ENCODE data around the gene YKT6.

YKT6 gene

DNA sequence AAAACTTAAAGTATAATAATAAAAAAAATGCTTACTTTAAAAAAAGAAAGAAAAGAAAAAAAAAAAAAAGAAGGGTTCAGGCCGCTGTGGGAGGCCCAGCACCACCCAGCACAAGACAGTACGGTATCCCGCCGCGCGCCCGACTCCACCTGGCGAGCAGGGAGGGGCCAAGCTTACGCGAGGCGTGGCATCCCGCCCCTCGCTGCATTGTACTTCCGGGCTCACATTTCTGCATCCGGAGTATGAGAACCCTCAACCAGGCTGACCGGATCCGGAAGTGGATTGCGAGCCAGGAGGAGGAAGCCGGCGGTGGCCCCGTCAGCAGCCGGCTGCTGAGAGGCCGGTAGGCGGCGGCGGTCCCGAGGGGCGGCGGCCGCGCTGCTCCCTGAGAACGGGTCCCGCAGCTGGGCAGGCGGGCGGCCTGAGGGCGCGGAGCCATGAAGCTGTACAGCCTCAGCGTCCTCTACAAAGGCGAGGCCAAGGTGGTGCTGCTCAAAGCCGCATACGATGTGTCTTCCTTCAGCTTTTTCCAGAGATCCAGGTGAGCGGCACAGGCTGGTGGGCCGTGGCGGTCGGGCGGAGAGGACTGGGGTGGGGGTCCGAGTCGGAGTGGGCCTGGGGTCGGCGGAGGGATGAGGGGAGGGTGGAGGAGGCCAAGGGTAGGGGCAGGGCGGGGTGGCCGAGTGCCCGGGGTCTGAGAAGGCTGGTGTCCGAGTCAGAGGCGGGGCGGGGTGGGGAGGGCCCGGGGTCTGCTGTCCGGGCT, at the start of gene YKT6:
TSS of gene YKT6 (plus strand) at position 280 of the 763 bp plus-strand sequence. CDS start at position 438, 158 bp downstream.
- peaks cover 0 to 3% (median 0%) of the 10 kb centered on the region in 5 donors for H3K27me3 ChIP-seq (ENCODE audit: control insufficient read depth in 5 of 5, insufficient read depth in 4 of 5, low read length in 5 of 5)
- peak within 1 kb of the TSS; percentile 77 for H3K27ac ChIP-seq (ENCODE audit: low read depth, low read length)
- no peaks in the 10 kb centered on the region for H3K9me3 ChIP-seq (ENCODE audit: control insufficient read depth in 5 of 5, low read length in 5 of 5)
- peak within 1 kb of the TSS; percentile 56 to 93 (median 86) for H3K9ac ChIP-seq (ENCODE audit: low read length in 5 of 5)
- H3K36me3 ChIP-seq (ENCODE audit: control insufficient read depth in 5 of 5, insufficient read depth in 5 of 5, low read length in 5 of 5): peaks cover 14 to 20% (median 16%) of the 10 kb centered on the region in 5 donors
- H3K4me3 ChIP-seq (ENCODE audit: low read depth in 1 of 5, low read length in 5 of 5): peak within 1 kb of the TSS; percentile 69 to 99 (median 93)
- peaks cover 2 to 23% (median 16%) of the 10 kb centered on the region in 5 donors for H3K4me1 ChIP-seq (ENCODE audit: control insufficient read depth in 5 of 5, insufficient read depth in 5 of 5, low read length in 5 of 5)

DNA sequence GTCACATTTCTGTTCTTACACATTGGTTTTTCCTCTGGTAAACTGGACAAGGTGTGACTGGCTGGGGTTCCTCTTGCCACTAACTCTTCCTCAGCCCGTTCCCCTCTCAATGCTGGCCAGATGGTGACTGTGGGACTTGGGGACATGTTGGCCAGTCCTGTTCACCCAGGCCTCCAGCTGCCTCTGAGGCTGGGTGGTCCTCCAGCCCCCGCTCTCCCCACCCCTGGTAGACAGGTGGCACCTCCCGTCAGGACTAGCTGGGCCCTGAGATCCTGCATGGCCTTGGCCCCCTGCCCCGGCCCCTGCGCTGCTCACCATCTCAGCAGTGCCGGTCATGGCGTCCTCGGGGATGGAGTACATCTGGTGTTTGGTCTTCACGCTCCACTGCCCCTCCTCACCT, 48.8 kb upstream of the YKT6 start:
- Histone ChIP-seq H3K9ac (ENCODE audit: low read length in 5 of 5) (no peak overlapping the region), H3K27ac (ENCODE audit: low read depth, low read length) (no peak overlapping the region), H3K4me3 (ENCODE audit: low read depth in 1 of 5, low read length in 5 of 5) (no peak overlapping the region), H3K36me3 (ENCODE audit: control insufficient read depth in 5 of 5, insufficient read depth in 5 of 5, low read length in 5 of 5) (no peaks in the 10 kb centered on the region), H3K27me3 (ENCODE audit: control insufficient read depth in 5 of 5, insufficient read depth in 4 of 5, low read length in 5 of 5) (no peaks in the 10 kb centered on the region), H3K9me3 (ENCODE audit: control insufficient read depth in 5 of 5, low read length in 5 of 5) (no peaks in the 10 kb centered on the region), H3K4me1 (ENCODE audit: control insufficient read depth in 5 of 5, insufficient read depth in 5 of 5, low read length in 5 of 5) (no peaks in the 10 kb centered on the region)

DNA sequence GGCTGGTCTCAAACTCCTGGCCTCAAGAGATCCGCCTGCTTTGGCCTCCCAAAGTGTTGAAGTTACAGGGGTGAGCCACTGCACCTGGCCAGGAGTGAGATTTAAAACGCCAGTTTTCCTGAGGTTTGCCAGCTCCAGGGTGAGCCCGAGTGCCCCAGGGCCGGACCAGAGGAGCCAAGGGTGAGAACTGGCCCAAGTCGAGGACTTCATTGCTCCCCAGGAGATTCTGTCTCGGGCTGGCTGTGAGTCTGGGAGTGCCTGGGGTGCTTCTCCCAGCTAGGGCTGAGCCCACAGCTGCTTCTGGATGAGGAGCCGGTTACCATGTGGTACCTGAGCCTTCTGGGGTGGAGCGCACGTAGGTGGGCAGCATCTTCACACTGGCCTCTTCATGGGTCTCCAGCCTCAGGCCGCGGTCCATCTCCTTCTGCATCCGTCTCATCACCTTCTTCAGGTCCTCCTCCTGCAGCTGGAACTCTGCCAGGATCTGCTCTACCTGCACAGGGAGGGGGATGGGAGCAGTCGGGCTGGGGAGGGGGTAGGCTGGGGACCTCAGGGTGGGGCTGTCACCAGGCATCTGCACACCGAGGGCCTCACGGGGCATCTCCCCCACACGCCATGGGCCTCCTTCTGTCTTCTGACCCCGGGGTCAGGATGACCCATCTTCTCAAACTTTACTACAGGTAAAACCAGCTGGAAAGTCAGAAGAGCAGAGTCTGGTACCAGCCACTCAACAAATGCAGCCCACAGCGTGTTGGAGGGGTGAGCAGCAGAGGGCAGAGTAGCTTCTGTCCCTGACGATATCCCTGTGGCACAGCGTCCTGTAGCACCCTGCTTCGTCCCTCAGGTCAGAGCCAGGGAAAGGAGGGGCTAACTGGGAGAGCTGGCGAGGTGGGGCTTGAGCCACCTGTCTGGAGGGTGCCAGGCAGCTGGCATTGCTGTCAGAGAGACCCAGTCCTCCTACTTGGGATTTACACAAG, 47.5 kb upstream of the YKT6 start:
- Histone ChIP-seq H3K27ac (ENCODE audit: low read depth, low read length) (no peak overlapping the region), H3K36me3 (ENCODE audit: control insufficient read depth in 5 of 5, insufficient read depth in 5 of 5, low read length in 5 of 5) (no peaks in the 10 kb centered on the region), H3K9ac (ENCODE audit: low read length in 5 of 5) (no peak overlapping the region), H3K9me3 (ENCODE audit: control insufficient read depth in 5 of 5, low read length in 5 of 5) (no peaks in the 10 kb centered on the region), H3K27me3 (ENCODE audit: control insufficient read depth in 5 of 5, insufficient read depth in 4 of 5, low read length in 5 of 5) (no peaks in the 10 kb centered on the region), H3K4me1 (ENCODE audit: control insufficient read depth in 5 of 5, insufficient read depth in 5 of 5, low read length in 5 of 5) (peaks cover 0 to 3% (median 0%) of the 10 kb centered on the region in 5 donors), H3K4me3 (ENCODE audit: low read depth in 1 of 5, low read length in 5 of 5) (no peak overlapping the region)

DNA sequence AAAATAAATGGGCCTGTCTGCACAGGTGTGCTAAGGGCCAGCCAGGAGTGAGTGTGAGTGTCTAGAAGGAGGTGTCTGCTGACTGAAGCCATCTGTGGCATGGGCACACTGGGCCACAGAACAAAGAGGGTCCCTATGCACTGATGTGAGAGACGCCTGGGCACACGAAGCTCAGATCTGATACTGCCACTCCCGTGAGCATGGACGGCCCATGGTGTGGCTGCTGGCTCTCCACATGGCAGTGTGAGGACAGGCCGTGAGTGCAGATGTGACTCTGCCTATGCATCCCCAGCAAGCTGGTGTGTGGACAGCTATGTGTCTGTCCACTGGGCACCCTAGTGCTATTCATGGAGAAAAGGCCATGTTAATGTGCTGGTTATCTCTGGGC, 46.8 kb upstream of the YKT6 start:
- no peak overlapping the region for H3K4me3 ChIP-seq (ENCODE audit: low read depth in 1 of 5, low read length in 5 of 5)
- H3K36me3 ChIP-seq (ENCODE audit: control insufficient read depth in 5 of 5, insufficient read depth in 5 of 5, low read length in 5 of 5): no peaks in the 10 kb centered on the region
- no peak overlapping the region for H3K27ac ChIP-seq (ENCODE audit: low read depth, low read length)
- no peaks in the 10 kb centered on the region for H3K27me3 ChIP-seq (ENCODE audit: control insufficient read depth in 5 of 5, insufficient read depth in 4 of 5, low read length in 5 of 5)
- no peaks in the 10 kb centered on the region for H3K9me3 ChIP-seq (ENCODE audit: control insufficient read depth in 5 of 5, low read length in 5 of 5)
- H3K4me1 ChIP-seq (ENCODE audit: control insufficient read depth in 5 of 5, insufficient read depth in 5 of 5, low read length in 5 of 5): peaks cover 0 to 10% (median 0%) of the 10 kb centered on the region in 5 donors
- H3K9ac ChIP-seq (ENCODE audit: low read length in 5 of 5): no peak overlapping the region

DNA sequence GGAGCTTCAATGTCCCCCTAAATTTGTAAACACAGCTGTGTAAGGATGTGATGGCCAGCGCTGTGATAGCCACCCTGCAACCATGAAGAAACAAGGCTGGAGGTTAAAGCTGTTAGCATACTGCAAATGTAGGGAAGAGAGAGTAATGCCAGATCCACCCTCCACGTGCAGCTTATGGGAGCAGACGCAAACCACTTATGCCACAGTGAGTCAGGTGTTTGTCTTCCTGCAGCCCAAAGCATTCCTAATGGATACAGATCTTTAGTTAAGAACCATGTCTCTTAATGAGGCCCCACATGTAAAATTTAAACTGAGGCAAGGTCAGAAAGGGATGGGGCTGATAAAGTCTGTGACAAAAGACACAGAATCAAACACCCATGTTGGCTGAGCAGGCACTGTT, 46.1 kb upstream of the YKT6 start:
- no peak overlapping the region for H3K4me3 ChIP-seq (ENCODE audit: low read depth in 1 of 5, low read length in 5 of 5)
- H3K36me3 ChIP-seq (ENCODE audit: control insufficient read depth in 5 of 5, insufficient read depth in 5 of 5, low read length in 5 of 5): no peaks in the 10 kb centered on the region
- no peaks in the 10 kb centered on the region for H3K9me3 ChIP-seq (ENCODE audit: control insufficient read depth in 5 of 5, low read length in 5 of 5)
- H3K27me3 ChIP-seq (ENCODE audit: control insufficient read depth in 5 of 5, insufficient read depth in 4 of 5, low read length in 5 of 5): no peaks in the 10 kb centered on the region
- peaks cover 0 to 11% (median 0%) of the 10 kb centered on the region in 5 donors for H3K4me1 ChIP-seq (ENCODE audit: control insufficient read depth in 5 of 5, insufficient read depth in 5 of 5, low read length in 5 of 5)
- no peak overlapping the region for H3K27ac ChIP-seq (ENCODE audit: low read depth, low read length)
- H3K9ac ChIP-seq (ENCODE audit: low read length in 5 of 5): no peak overlapping the region

DNA sequence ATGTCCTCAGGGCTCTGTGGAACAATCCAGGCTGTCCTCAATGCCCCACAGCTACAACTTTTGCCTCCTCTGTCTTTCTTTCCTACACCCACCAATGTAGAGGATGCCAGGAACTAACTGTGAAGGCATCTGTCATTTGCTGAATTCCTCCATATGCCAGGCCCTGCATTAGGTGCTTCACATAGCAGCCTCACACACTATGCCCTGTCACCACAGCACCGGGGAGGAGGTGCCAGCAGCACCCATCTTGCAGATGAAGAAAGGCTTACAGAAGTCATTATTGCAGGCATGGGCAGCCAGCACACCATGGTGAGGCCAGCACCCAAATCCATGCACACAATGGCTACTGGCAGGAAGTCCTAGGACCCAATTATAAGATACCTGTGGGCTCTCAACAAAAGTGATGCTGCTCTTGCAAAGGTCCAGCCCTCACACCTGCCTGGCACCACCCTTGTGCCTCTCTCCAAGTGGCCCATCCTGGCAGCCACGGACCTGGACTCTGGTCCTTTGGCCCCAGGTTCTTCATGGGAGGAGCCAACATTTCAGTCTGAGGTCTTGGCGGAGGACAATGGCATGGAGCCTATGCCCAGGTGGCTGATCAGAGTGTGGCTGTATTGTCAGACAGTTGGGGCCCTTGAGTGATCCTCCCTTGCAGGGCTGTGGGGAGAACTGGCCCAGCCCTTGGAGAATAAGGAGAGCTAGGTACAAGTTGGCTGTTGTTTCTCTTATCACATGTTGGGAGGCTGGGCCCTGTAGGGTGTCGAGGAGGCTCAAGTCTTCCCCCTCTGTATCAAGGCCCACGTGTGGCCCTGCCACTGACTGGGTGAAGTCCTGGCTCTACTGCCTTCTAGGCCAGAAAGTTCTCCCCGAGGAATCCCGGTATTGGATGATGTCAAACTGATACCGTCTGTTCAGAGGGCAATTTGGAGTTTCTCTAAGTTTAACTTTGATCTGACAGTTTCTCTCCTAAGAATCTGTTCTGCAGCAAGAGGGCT, 45.3 kb upstream of the YKT6 start:
- H3K9me3 ChIP-seq (ENCODE audit: control insufficient read depth in 5 of 5, low read length in 5 of 5): no peaks in the 10 kb centered on the region
- no peak overlapping the region for H3K9ac ChIP-seq (ENCODE audit: low read length in 5 of 5)
- no peaks in the 10 kb centered on the region for H3K36me3 ChIP-seq (ENCODE audit: control insufficient read depth in 5 of 5, insufficient read depth in 5 of 5, low read length in 5 of 5)
- no peak overlapping the region for H3K4me3 ChIP-seq (ENCODE audit: low read depth in 1 of 5, low read length in 5 of 5)
- H3K27me3 ChIP-seq (ENCODE audit: control insufficient read depth in 5 of 5, insufficient read depth in 4 of 5, low read length in 5 of 5): no peaks in the 10 kb centered on the region
- H3K27ac ChIP-seq (ENCODE audit: low read depth, low read length): no peak overlapping the region
- H3K4me1 ChIP-seq (ENCODE audit: control insufficient read depth in 5 of 5, insufficient read depth in 5 of 5, low read length in 5 of 5): peaks cover 0 to 11% (median 0%) of the 10 kb centered on the region in 5 donors

DNA sequence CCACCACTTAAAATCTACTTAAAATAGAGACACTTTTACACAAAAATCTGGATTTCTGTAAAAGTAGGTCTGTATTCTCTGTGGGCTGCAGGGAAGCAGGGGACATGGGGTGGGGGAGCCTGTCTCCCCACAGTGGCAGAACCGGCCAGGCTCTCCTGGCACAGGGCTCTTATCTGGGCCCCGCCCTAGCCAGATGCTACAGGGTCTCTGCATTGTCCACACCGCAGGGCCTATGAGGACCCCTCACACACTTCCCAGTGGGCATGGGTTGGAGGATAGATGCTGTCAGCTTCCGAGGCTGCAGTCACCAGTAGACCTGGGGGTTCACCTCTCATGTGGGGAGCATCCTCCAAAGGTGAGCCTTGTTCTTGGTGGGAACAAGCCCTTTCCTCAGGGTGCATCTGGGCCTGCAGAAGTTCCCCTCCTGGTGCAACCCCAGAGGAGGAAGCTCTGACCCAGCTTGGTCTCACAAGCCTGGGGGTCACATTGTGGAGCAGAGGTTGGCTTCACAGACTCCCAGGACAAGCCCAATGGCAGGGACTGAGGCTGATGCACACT, 44.2 kb upstream of the YKT6 start:
- Histone ChIP-seq H3K27ac (ENCODE audit: low read depth, low read length) (no peak overlapping the region), H3K36me3 (ENCODE audit: control insufficient read depth in 5 of 5, insufficient read depth in 5 of 5, low read length in 5 of 5) (no peaks in the 10 kb centered on the region), H3K4me3 (ENCODE audit: low read depth in 1 of 5, low read length in 5 of 5) (no peak overlapping the region), H3K4me1 (ENCODE audit: control insufficient read depth in 5 of 5, insufficient read depth in 5 of 5, low read length in 5 of 5) (peaks cover 0 to 11% (median 0%) of the 10 kb centered on the region in 5 donors), H3K9ac (ENCODE audit: low read length in 5 of 5) (no peak overlapping the region), H3K27me3 (ENCODE audit: control insufficient read depth in 5 of 5, insufficient read depth in 4 of 5, low read length in 5 of 5) (no peaks in the 10 kb centered on the region), H3K9me3 (ENCODE audit: control insufficient read depth in 5 of 5, low read length in 5 of 5) (no peaks in the 10 kb centered on the region)

DNA sequence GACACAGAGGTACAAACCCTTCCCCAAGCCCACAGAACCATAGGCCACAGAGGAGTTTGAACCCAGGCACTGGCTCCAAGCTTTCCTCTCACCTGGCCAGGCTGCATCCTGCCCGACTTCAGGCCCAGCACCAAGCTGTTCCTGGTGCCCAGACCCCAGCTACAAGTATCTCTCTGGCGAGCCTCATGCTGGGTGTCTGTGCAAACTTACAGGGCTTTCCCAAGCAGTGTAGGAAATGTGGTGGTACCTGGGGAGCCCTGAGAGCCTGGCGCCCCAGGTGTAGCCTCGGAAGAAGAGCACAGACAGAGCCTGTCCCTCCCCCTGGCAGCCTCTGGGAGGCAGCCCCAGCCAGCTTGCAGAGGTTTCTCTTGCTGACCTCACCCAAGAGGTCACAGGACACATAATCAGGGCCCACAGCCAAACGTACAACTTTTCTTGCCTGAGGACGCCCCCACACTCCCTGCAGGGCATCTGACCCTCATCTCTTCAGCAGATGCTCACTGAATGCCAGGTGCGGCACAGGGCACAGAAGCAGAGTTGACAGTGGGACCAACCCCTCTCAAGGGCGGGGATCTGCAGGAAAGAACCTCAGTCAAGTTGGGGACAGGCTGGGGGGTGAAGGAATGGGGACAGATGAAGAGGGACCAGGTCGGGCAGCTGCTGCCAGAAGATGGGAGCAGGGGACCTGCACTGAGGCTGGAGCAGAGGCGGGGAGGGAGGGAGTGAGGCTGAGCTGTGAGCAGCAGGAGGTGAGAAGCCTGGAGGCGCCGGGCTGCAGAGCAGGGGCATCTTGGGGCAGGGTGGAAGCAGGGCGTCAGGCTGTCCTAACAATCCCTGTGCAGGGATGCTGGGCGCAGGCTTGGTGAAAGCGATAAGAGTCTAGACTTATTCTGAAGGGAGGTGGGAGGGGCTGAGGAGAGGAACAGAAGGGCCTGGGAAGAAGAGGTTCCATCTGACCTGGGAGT, 43.4 kb upstream of the YKT6 start:
- H3K4me3 ChIP-seq (ENCODE audit: low read depth in 1 of 5, low read length in 5 of 5): no peak overlapping the region

More for the DNA sequence above, 43.4 kb upstream of the YKT6 start:
- peaks cover 0 to 16% (median 7%) of the 10 kb centered on the region in 5 donors for H3K4me1 ChIP-seq (ENCODE audit: control insufficient read depth in 5 of 5, insufficient read depth in 5 of 5, low read length in 5 of 5)
- no peaks in the 10 kb centered on the region for H3K9me3 ChIP-seq (ENCODE audit: control insufficient read depth in 5 of 5, low read length in 5 of 5)
- no peaks in the 10 kb centered on the region for H3K27me3 ChIP-seq (ENCODE audit: control insufficient read depth in 5 of 5, insufficient read depth in 4 of 5, low read length in 5 of 5)
- H3K36me3 ChIP-seq (ENCODE audit: control insufficient read depth in 5 of 5, insufficient read depth in 5 of 5, low read length in 5 of 5): no peaks in the 10 kb centered on the region
- H3K9ac ChIP-seq (ENCODE audit: low read length in 5 of 5): no peak overlapping the region
- H3K27ac ChIP-seq (ENCODE audit: low read depth, low read length): no peak overlapping the region

All from subcutaneous abdominal adipose tissue (tissue), 5 donors.